GM15510 (cell line): ENCODE measurements around the gene CDH23.

Source experiments
- POLR2A ChIP-seq: IDR thresholded peaks from 3 replicates; pipeline ENCODE4 v1.6.1; 2011; ENCODE audit warnings: borderline replicate concordance; ENCODE audit not compliant: insufficient read length; ENCODE audit errors: extremely low read depth

The CDH23 gene

GRCh38 chr10:71605263-71605962, 208.7 kb downstream of the CDH23 start:
- no peak for TF ChIP-seq POLR2A

DNA sequence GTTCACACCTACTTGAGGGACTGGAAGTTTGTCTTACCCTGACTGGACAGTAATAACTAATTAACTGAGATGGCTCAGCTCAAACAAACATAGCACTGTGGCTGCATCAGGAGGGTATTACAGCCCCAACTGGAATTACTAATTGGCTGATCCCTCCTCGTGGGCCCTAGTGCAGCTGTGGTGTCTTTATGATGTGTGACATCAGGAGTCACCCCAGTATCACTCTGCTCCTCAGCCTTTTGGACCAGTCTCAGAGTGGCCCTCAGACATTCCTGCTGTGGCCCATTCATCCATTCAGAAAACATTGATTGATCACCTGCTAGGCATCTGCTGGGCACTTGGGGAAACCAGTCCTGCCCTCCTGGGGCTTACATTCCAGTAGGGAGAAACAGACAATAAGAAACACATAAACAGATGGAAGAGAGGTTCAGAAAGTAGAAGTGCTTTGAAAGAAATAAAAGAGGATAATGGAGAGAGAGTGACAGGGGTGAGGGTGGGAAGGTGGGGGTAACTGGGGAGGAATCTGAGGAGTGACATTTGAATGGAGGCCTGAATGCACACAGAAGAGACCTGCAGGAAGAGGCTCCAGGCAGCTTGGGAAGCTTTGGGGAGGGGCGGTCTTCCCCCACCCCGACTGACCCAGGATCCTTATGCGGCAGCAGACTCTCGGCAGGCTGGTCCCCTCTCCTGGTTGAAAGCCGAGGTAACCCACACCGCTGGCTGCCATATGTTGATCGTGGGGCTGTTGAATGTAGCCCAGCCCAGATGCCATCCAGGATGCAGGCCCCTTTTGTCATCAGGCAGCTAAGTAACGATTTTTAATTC, 209.7 kb downstream of the CDH23 start:
- no peak for TF ChIP-seq POLR2A

- no peak for TF ChIP-seq POLR2A
These were observed 210.3 kb downstream of the CDH23 start for GRCh38 chr10:71607082-71607443.

GRCh38 chr10:71608819-71609768, 212.4 kb downstream of the CDH23 start:
- no peak for TF ChIP-seq POLR2A

GRCh38 chr10:71610651-71611050, 213.9 kb downstream of the CDH23 start:
- no peak for TF ChIP-seq POLR2A

DNA sequence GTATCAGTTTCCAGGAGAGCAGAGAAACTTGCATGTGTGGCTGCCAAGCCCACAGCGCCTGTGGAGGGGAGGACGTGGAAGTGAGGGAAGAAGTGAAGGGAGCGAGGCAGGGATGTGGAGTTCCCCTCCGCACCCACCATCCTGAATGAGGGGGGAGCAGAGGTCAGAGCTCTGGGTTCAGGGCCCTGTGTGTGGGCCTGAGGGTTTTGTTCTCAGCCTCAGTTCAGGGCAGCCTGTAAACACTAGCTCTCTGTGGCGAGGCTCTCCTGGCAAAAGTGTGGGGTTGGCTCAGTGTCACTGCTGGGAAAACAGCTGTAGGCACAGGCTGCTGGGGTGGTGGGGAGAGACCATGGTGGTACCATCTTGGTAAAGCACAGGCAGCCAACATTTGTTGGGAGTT, 214.4 kb downstream of the CDH23 start:
- TF ChIP-seq POLR2A, result no peak

GRCh38 chr10:71611709-71612422, 215.1 kb downstream of the CDH23 start:
- TF ChIP-seq POLR2A, result no peak

DNA sequence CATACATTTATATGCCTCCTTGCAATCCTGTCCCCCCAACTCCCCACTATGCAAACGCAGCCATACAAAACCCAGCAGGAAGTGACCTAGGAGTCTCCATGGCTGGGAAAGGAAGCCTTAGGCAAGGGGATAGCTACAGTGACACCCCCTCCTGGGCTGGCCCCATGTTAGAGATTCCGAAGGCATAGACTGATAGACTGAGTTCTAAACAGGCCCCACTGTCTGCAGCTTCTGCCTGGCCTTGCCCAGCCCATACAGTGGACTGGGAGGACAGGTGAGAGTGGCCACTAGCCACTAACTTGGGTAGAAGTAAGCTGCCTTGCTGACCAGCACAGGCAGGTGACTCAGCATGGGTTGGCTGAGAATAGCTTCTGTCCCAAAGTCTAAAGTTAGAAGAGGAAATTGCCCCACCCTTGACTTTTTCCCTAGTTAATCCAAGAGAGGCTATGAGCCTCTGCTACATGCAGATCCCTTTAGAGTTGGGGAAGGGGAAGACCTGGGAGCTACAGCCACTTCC, 216.6 kb downstream of the CDH23 start:
- TF ChIP-seq POLR2A, result no peak

DNA sequence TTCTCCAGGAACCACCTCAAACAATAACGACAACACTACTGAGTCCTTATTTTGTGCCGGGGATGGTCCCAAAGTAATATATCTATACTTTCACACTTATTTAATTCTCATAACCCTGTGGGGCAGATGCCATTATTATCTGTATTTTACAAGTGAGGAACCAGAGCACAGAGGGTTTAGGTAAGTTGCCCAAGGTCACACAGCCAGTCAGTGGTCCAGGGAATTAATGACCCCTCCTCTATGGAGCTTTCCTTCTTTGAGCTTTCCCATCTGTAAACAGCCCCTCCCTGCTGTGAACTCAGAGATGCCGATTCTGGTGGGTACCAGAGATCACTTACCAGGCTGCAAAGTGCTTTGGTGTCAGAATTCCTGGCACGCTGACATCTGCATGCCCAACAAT, 217.2 kb downstream of the CDH23 start:
- TF ChIP-seq POLR2A, result no peak

- TF ChIP-seq POLR2A, result no peak
These were observed 218.2 kb downstream of the CDH23 start for GRCh38 chr10:71614946-71615345.

- TF ChIP-seq POLR2A, result no peak
These were observed 219.0 kb downstream of the CDH23 start for GRCh38 chr10:71615538-71616329.

DNA sequence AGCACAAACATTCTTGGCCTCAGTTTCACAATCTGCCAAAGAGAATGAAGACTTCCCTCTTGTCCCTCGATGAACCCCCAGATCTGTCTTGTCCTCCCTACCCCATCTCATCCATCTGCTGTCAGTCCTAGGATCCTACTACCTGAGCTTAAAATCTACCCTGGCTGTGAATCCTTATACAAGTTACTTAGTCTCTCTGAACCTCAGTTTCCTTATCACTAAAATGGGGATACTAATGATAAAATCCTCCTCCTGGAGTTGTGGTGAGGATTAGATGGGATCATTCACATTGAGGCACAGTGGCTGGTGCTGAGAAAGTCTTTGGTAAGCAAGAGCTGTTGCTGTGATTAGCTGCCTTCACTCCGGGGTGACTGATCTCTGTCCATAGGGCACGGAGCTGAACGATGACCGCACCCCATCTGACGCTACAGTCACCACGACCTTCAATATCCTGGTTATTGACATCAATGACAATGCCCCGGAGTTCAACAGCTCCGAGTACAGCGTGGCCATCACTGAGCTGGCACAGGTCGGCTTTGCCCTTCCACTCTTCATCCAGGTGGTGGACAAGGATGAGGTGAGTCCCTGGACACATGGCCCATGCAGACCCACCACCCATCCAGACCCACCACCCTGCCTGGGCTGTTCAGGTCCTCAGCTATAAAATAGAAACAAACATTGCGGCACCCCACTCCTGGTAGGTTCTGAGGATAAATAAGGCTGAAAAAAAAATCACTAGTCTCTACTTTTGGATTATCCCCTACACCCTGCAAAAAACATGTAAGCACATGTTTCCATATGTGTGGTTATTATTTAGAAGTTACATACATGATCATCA, 220.3 kb downstream of the CDH23 start:
- no peak for TF ChIP-seq POLR2A
